ENCODE results near the gene LONP1.

LONP1 gene

DNA sequence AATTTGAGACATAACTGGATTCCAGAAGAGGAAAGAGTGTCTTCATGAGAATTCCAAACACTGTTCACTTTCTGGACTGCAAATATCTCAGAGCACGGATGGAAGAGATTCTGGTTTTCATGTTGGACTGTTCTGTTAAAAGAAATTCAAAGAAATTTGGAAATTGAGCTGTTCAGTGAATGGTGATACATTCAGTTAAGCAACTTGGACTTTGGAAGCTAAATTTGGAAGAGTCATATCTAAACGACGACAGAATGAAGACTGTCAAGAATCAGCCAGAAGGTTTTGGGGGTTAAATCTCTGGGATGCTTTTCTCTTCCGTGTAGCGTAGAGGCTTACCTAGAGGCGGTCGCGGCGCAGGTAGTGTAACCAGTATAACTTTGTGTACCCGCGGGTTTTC is 71.5 kb downstream of the LONP1 start:
- DNase-seq (ENCODE audit: low read depth, low spot score): no peak

DNA sequence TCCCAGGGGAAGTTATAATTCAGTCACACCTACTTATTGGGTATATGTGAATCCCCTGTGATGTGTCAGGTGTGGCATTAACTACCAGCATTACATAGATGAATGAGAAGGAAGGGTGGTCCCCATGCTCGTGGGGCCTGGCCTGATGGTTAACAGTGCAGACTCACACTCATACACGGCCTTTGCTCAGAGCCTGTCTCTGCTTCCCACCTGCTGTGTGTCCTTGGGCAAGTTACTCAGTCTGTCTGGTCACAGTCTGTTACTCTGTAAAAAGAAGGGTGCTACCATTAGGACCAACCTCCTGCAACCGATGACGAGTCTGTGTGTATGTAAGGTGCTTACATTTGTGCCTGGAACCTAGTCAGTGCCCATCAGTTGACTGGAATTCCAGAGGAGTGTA is 73.2 kb downstream of the LONP1 start:
- no peak for DNase-seq (ENCODE audit: low read depth, low spot score)

DNA sequence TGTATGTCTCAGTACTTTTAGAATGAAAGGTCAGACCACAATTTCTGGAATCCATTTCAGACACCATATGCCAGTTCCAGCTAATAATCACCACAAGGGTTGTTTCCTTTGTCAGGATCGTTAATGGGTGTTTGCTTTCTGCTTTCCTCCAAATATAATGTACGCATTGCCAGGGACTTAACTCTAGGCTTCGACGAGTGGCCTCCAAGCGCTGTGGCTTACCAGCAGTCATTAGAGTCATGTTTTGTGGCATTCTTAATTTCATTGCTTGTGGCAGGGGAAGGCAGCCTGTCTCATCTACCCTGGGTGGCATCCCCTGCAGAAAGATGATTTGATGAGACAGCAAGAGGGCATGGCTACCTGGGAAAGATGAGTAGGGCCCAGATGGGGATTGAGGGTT is 74.5 kb downstream of the LONP1 start:
- DNase-seq (ENCODE audit: low read depth, low spot score): no peak

DNA sequence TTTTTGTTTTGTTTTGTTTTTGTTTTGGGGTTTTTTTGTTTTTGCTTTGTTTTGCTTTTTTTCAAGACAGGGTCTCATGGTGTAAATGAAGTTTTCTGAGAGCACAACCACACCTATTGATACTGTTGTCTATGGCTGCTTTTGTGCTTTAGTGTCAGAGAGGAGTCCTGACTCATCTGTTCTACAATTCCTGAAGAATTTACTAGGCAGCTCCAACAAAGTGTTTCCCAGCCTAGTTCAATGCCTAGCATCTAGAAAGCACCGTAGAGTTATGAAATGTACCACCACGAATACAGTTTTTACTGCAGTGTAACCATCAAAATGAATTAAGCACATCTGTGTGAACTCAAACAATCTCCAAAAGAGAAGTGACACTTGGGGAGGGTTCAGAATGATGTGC is 75.9 kb downstream of the LONP1 start:
- no peak for DNase-seq (ENCODE audit: low read depth, low spot score)

DNA sequence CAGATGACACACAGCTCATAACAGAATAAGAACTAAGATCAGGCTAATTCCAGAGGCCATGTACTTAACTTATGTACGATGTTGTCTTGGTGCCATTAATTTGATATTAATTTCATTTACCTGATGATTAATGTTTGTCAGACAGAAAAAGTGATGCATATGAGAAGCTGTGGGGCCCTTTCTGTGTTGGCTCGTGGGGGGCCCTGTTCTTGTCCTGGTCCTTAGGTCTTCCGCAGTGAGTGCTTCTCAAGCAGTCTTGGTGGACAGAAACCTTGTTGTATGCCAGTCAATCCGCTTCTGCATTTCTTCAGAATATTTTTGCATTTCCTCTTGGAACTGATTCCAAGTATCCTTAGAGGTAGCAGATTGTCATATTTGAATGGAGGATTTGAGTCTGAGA is 76.9 kb downstream of the LONP1 start:
- DNase-seq (ENCODE audit: low read depth, low spot score): no peak

DNA sequence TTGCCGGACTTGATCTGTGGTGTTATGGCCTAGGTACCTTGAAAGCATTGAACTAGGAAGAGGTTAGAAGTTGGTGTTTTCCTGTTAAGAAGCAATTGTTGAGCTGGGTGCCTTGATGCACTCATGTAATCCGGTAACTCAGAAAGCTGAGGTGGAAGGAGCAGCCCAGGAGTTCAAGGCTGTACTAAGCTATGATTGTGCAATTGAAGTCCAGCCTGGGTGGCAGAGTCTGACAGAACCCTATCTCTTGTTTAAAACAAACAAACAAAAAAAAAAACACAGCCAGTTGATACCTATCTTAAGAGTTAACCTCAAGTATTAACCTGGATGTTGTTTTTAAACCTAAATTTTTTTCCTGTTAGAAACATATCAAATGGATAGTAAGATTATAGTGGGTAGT is 77.7 kb downstream of the LONP1 start:
- DNase-seq (ENCODE audit: low read depth, low spot score): no peak

Measured in brain pericyte (primary cell).